HUES6 (cell line): ENCODE data around the gene NR2F1-AS1.

ENCODE experiments used
- H3K27ac ChIP-seq: 2 replicates; pipeline ENCODE4 v1.7.0; 2013; ENCODE audit warnings: low read depth, mild to moderate bottlenecking, low read length, inconsistent platforms
- H3K27me3 ChIP-seq: 2 replicates; pipeline ENCODE4 v1.6.1; 2013; ENCODE audit warnings: low read length; ENCODE audit not compliant: control insufficient read depth, insufficient read depth
- H3K36me3 ChIP-seq: 2 replicates; pipeline ENCODE4 v1.6.1; 2013; ENCODE audit warnings: low read length; ENCODE audit not compliant: control insufficient read depth, insufficient read depth
- H3K4me1 ChIP-seq: 2 replicates; pipeline ENCODE4 v1.6.1; 2013; ENCODE audit warnings: low read length; ENCODE audit not compliant: control insufficient read depth, insufficient read depth
- H3K4me3 ChIP-seq: 2 replicates; pipeline ENCODE4 v1.5.1; 2013; ENCODE audit warnings: low read depth, low read length
- H3K9ac ChIP-seq: one replicate; pipeline ENCODE4 v1.6.1; 2013; ENCODE audit warnings: mild to moderate bottlenecking, low read length
- H3K9me3 ChIP-seq: 2 replicates; pipeline ENCODE4 v1.6.1; 2013; ENCODE audit warnings: low read depth, low read length; ENCODE audit not compliant: control insufficient read depth, insufficient read depth

The NR2F1-AS1 gene

GRCh38 chr5:93594591-93595419, 13.8 kb upstream of the NR2F1-AS1 start:
- peaks cover 100% of the 10 kb centered on the region for H3K27me3 ChIP-seq
- H3K4me3 ChIP-seq = peak overlapping the region; percentile 41
- H3K27ac ChIP-seq = no peak overlapping the region
- no peaks in the 10 kb centered on the region for H3K9me3 ChIP-seq
- H3K36me3 ChIP-seq = no peaks in the 10 kb centered on the region
- no peak overlapping the region for H3K9ac ChIP-seq
- H3K4me1 ChIP-seq = peaks cover 43% of the 10 kb centered on the region

GRCh38 chr5:93593476-93594131, 12.6 kb upstream of the NR2F1-AS1 start:
- H3K9me3 ChIP-seq = no peaks in the 10 kb centered on the region
- no peaks in the 10 kb centered on the region for H3K36me3 ChIP-seq
- no peak overlapping the region for H3K27ac ChIP-seq
- H3K4me1 ChIP-seq = peaks cover 39% of the 10 kb centered on the region
- H3K27me3 ChIP-seq = peaks cover 100% of the 10 kb centered on the region
- no peak overlapping the region for H3K9ac ChIP-seq
- no peak overlapping the region for H3K4me3 ChIP-seq

GRCh38 chr5:93592883-93593282, 11.9 kb upstream of the NR2F1-AS1 start:
- Histone ChIP-seq H3K9ac (no peak overlapping the region), H3K36me3 (no peaks in the 10 kb centered on the region), H3K4me3 (no peak overlapping the region), H3K4me1 (peaks cover 34% of the 10 kb centered on the region), H3K27me3 (peaks cover 100% of the 10 kb centered on the region), H3K27ac (no peak overlapping the region), H3K9me3 (no peaks in the 10 kb centered on the region)

GRCh38 chr5:93591323-93591945, 10.4 kb upstream of the NR2F1-AS1 start:
- Histone ChIP-seq H3K27ac (no peak overlapping the region), H3K36me3 (no peaks in the 10 kb centered on the region), H3K9me3 (no peaks in the 10 kb centered on the region), H3K27me3 (peaks cover 100% of the 10 kb centered on the region), H3K9ac (no peak overlapping the region), H3K4me1 (peaks cover 29% of the 10 kb centered on the region), H3K4me3 (no peak overlapping the region)

- no peak overlapping the region for H3K9ac ChIP-seq
- no peaks in the 10 kb centered on the region for H3K9me3 ChIP-seq
- H3K27me3 ChIP-seq = peaks cover 100% of the 10 kb centered on the region
- no peak overlapping the region for H3K4me3 ChIP-seq
- H3K27ac ChIP-seq = no peak overlapping the region
- H3K4me1 ChIP-seq = peaks cover 25% of the 10 kb centered on the region
- H3K36me3 ChIP-seq = no peaks in the 10 kb centered on the region
Measured at GRCh38 chr5:93590493-93590892, 9.5 kb upstream of the NR2F1-AS1 start.

- Histone ChIP-seq H3K36me3 (no peaks in the 10 kb centered on the region), H3K27ac (no peak overlapping the region), H3K9ac (no peak overlapping the region), H3K4me1 (peaks cover 20% of the 10 kb centered on the region), H3K9me3 (no peaks in the 10 kb centered on the region), H3K4me3 (no peak overlapping the region), H3K27me3 (peaks cover 100% of the 10 kb centered on the region)
Measured at GRCh38 chr5:93589829-93590215, 8.8 kb upstream of the NR2F1-AS1 start.

- peaks cover 97% of the 10 kb centered on the region for H3K27me3 ChIP-seq
- H3K9ac ChIP-seq = no peak overlapping the region
- no peaks in the 10 kb centered on the region for H3K9me3 ChIP-seq
- H3K4me3 ChIP-seq = no peak overlapping the region
- peaks cover 16% of the 10 kb centered on the region for H3K4me1 ChIP-seq
- H3K27ac ChIP-seq = no peak overlapping the region
- H3K36me3 ChIP-seq = no peaks in the 10 kb centered on the region
Measured at GRCh38 chr5:93589152-93589828, 8.3 kb upstream of the NR2F1-AS1 start.

- Histone ChIP-seq H3K36me3 (no peaks in the 10 kb centered on the region), H3K27ac (no peak overlapping the region), H3K9ac (no peak overlapping the region), H3K27me3 (peaks cover 97% of the 10 kb centered on the region), H3K9me3 (no peaks in the 10 kb centered on the region), H3K4me3 (peak overlapping the region; percentile 33; the same call in 1 of the 2 replicates), H3K4me1 (peaks cover 12% of the 10 kb centered on the region)
Measured at GRCh38 chr5:93588352-93589151, 7.5 kb upstream of the NR2F1-AS1 start.

GRCh38 chr5:93587597-93588351, 6.8 kb upstream of the NR2F1-AS1 start:
- H3K27ac ChIP-seq = no peak overlapping the region
- no peaks in the 10 kb centered on the region for H3K9me3 ChIP-seq
- H3K9ac ChIP-seq = no peak overlapping the region
- H3K4me3 ChIP-seq = peak overlapping the region; percentile 33; the same call in 1 of the 2 replicates
- H3K4me1 ChIP-seq = peaks cover 13% of the 10 kb centered on the region
- peaks cover 97% of the 10 kb centered on the region for H3K27me3 ChIP-seq
- H3K36me3 ChIP-seq = no peaks in the 10 kb centered on the region
